ENCODE data around the gene DLG5. TPM values are rescaled to one million over a fixed set of nuclear protein-coding genes. Genes with fewer than 3 reads are reported as not detected.

The DLG5 gene
- total RNA-seq, 1 donor: 39.7 TPM

GRCh38 chr10:77835669-77836086, 90.9 kb downstream of the DLG5 start:
- DNase-seq (ENCODE audit: low read depth): no peak
- no peak for TF ChIP-seq CTCF (IDR thresholded peaks at IDR 0.05; ENCODE audit: insufficient read depth, low read depth, low read length)
- no peak overlapping the region for H3K4me3 ChIP-seq (ENCODE audit: low read depth, low read length)

- H3K4me3 ChIP-seq (ENCODE audit: low read depth, low read length): no peak overlapping the region
- no peak for DNase-seq (ENCODE audit: low read depth)
- no peak for TF ChIP-seq CTCF (IDR thresholded peaks at IDR 0.05; ENCODE audit: insufficient read depth, low read depth, low read length)
Observed at GRCh38 chr10:77834943-77835668, 91.4 kb downstream of the DLG5 start.

- TF ChIP-seq CTCF (IDR thresholded peaks at IDR 0.05; ENCODE audit: insufficient read depth, low read depth, low read length): no peak
- H3K4me3 ChIP-seq (ENCODE audit: low read depth, low read length): no peak overlapping the region
- DNase-seq (ENCODE audit: low read depth): no peak
Observed at GRCh38 chr10:77834540-77834939, 92.0 kb downstream of the DLG5 start.

- DNase-seq (ENCODE audit: low read depth): no peak
- H3K4me3 ChIP-seq (ENCODE audit: low read depth, low read length): no peak overlapping the region
- TF ChIP-seq CTCF (IDR thresholded peaks at IDR 0.05; ENCODE audit: insufficient read depth, low read depth, low read length): no peak
Observed at GRCh38 chr10:77833792-77834191, 92.8 kb downstream of the DLG5 start.

- DNase-seq (ENCODE audit: low read depth): no peak
- TF ChIP-seq CTCF (IDR thresholded peaks at IDR 0.05; ENCODE audit: insufficient read depth, low read depth, low read length): no peak
- H3K4me3 ChIP-seq (ENCODE audit: low read depth, low read length): no peak overlapping the region
Observed at GRCh38 chr10:77833225-77833624, 93.3 kb downstream of the DLG5 start.

- no peak for DNase-seq (ENCODE audit: low read depth)
- TF ChIP-seq CTCF (IDR thresholded peaks at IDR 0.05; ENCODE audit: insufficient read depth, low read depth, low read length): no peak
- no peak overlapping the region for H3K4me3 ChIP-seq (ENCODE audit: low read depth, low read length)
Observed at GRCh38 chr10:77832238-77832637, 94.3 kb downstream of the DLG5 start.

GRCh38 chr10:77829356-77829755, 97.2 kb downstream of the DLG5 start:
- DNase-seq (ENCODE audit: low read depth): no peak
- no peak overlapping the region for H3K4me3 ChIP-seq (ENCODE audit: low read depth, low read length)
- no peak for TF ChIP-seq CTCF (IDR thresholded peaks at IDR 0.05; ENCODE audit: insufficient read depth, low read depth, low read length)

Measured in fibroblast of villous mesenchyme (primary cell).